SU-DHL-6 (cell line): ENCODE results near the gene SHISAL2A.

ENCODE experiments used
- EZH2phosphoT487 ChIP-seq: fragments of 200-600 bp; sonication (generic), shearing (Covaris generic); conservative IDR thresholded peaks from 2 replicates; pipeline ENCODE4 v1.6.1; 2018; ENCODE audit warnings: mild to moderate bottlenecking, antibody characterized with exemption, low read length, moderate library complexity, mixed read lengths
- TF ChIP-seq, protein P1 (sequence below): fragments of 200-600 bp; sonication (generic); IDR thresholded peaks from one replicate; pipeline ENCODE4 v1.5.1; 2017; ENCODE audit warnings: antibody characterized with exemption, mild to moderate bottlenecking, low read length, moderate library complexity; ENCODE audit not compliant: insufficient read depth, poor library complexity, severe bottlenecking

DNA sequence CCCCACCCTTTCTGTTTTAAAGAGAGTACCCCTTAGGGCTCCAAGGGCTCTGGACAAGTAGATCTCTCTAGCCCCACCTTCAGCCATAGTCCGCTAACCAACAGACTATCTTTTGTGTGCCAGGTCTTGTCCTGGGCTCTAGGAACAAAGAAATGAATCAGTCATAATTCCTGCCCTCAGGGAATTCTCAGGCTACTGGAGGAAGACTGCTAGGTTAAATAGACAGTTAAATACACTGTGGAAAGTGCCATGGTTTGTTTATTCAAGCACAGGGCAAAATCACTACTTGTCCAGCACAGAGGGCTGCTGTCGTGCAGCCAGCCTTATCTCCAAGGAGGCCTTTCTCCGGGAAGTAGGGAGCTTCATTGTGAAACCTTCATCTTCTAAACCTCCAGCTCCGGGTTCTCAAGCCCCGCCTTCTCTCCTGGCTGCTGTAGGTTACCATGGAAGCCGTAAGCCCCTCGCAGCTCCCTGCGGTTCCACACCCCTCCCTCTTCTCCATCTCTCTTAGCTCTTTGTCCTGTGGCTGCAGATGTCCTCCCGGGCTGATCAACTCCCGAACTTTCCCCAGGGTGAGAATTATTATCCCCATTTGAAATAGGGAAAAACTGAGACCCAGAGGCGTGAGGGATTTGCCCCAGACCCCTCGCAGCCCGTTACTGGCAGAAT lies 29.8 kb downstream of the SHISAL2A start:
- TF ChIP-seq, protein P1, sequence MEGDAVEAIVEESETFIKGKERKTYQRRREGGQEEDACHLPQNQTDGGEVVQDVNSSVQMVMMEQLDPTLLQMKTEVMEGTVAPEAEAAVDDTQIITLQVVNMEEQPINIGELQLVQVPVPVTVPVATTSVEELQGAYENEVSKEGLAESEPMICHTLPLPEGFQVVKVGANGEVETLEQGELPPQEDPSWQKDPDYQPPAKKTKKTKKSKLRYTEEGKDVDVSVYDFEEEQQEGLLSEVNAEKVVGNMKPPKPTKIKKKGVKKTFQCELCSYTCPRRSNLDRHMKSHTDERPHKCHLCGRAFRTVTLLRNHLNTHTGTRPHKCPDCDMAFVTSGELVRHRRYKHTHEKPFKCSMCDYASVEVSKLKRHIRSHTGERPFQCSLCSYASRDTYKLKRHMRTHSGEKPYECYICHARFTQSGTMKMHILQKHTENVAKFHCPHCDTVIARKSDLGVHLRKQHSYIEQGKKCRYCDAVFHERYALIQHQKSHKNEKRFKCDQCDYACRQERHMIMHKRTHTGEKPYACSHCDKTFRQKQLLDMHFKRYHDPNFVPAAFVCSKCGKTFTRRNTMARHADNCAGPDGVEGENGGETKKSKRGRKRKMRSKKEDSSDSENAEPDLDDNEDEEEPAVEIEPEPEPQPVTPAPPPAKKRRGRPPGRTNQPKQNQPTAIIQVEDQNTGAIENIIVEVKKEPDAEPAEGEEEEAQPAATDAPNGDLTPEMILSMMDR, result no peak
- TF ChIP-seq EZH2phosphoT487, result no peak
